GM21723 (cell line): ENCODE data around the gene HTR1E.
"Not testable (repeated sequence)": the region's sequence is repeated elsewhere in the genome, so short reads cannot be mapped to it uniquely, and the experiment has no call there.

Source experiments
- ATAC-seq: cut with Tn5 transposase; IDR thresholded peaks from one replicate; pipeline ENCODE4 v1.9.1; 2021; ENCODE audit warnings: mild to moderate bottlenecking, moderate library complexity; ENCODE audit not compliant: unreplicated experiment

The HTR1E gene

GRCh38 chr6:86937219-86938079, at the start of gene HTR1E:
HTR1E (plus strand) TSS chr6:86937528; CDS start chr6:87015335, 77,807 bp downstream.
- peak; percentile 82 for ATAC-seq

- no peak for ATAC-seq
Observed at GRCh38 chr6:86888301-86888700, 49.0 kb upstream of the HTR1E start.

DNA sequence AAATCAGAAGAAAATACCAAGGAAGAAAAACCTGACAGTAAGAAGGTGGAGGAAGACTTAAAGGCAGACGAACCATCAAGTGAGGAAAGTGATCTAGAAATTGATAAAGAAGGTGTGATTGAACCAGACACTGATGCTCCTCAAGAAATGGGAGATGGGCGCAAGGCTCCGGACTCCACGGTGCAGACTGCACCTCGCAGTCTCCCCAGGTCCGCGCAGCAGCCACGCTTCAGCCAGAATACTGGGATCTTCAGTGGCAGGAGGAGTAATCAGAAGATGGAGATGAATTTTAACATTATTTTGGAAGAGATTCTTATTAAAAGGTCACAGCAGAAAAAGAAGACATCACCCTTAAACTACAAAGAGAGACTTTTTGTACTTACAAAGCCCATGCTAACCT, 40.1 kb upstream of the HTR1E start:
- not testable (repeated sequence) for ATAC-seq

DNA sequence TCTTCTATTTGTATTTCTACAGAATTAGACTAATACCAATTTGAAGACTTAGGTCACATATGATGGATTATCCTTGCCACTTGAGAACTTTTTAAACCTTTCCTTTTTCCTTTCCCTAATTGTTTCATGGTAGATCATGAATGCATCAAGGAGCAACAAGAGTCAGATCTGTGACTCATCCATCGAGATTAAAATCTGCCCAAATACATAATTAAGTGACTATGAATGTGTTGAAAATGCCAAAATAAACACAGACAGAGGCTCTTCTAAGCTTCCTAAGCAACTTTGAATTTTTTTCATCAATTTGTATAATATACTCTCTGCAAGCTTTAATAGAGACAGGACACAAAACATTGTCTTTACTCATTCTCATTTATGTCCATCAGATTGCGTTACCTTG, 23.5 kb upstream of the HTR1E start:
- ATAC-seq = no peak

DNA sequence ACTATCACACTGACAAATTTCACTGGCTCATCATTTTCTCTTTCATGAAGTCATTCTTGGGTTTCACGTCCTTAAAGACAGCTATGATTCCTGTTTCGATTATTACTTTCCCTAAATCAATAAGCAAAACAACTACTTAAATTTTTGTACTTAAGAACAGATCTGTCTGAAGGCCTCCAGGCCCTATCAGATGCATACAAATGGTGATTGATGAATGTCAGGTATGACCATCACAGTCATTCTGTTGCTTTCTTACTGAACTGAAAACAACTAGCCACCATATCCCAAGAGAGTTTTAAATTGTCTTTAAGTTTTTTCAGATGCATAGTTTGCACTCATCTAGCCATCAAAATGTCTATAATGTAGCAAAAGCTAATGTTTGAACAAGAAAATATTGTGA, 20.9 kb upstream of the HTR1E start:
- no peak for ATAC-seq

GRCh38 chr6:86927138-86927537, 10.2 kb upstream of the HTR1E start:
- not testable (repeated sequence) for ATAC-seq

DNA sequence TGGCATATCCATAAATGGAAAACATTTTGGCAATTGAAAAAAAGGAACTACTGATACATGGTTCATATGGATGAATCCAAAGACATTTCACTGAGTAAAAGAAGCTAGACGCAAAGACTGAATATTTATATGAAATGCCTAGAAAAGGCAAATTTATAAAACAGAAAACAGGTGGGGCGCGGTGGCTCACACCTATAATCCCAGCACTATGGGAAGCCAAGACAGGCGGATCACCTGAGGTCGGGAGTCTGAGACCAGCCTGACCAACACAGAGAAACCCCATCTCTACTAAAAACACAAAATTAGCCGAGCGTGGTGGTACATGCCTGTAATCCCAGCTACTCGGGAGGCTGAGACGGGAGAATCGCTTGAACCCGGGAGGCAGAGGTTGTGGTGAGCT, 9.5 kb upstream of the HTR1E start:
- ATAC-seq = not testable (repeated sequence)

DNA sequence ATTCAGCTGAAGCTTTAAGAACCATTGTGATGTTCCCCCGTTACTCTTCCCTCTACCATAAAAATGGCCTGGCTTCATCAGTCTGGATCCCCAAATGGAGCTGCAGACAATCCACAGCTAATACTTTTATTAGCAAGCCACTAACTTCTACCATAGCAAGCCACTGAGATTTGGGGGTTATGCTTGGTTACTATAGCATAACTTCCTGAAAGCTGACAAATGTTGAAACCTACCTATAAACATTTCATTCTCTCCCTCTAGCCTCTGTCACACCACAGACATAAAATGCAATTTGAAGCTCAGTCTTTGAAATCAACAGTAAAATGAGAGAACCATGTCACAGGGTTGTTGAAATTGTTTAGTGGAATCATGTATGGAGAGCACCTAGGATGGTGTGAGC, 3.0 kb upstream of the HTR1E start:
- ATAC-seq = no peak

GRCh38 chr6:86936834-86937218, 502 bp upstream of the HTR1E start:
- ATAC-seq = no peak

DNA sequence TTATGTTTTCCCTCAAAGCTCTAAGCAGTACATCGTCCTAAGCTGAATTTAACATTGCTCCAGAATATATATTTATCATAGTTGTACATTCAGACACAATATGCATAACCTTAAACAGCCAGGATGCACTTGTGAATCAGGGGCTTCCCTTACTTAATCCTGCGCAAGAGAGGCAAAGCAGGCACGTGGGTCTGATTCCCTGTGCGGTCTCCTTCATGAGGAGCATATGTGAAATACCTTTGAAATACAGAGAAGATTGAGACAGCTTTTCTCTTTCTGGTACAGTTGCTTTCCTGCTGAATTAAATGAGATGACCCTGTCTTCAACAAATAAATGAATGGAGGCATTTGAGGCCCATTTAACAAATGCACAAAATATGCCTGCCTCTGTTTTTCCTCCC, 1.5 kb downstream of the HTR1E start:
- no peak for ATAC-seq

DNA sequence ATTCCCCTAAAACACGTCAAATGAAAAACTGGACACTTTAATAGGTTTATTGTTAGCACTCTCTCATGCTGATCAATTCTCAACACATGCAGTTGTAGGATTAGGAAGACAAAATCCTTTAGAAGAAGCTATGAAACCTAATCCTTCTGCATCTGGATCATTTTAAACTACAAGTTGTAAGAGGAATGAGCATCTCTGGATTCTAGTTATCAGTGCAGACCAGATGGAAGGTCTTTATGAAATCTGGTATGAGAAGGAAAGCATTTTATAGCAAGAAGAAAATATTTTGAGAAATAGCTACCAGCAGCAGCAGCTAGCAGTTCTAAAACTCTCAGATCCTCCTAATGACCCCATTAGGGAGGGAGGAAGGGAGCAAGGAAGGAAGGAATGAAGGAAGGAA, 4.1 kb downstream of the HTR1E start:
- ATAC-seq = no peak

- no peak for ATAC-seq
Observed at GRCh38 chr6:86942769-86943516, 5.6 kb downstream of the HTR1E start.

- ATAC-seq = no peak
Observed at GRCh38 chr6:86943819-86944407, 6.6 kb downstream of the HTR1E start.

- ATAC-seq = no peak
Observed at GRCh38 chr6:86949771-86950170, 12.4 kb downstream of the HTR1E start.

- ATAC-seq = no peak
Observed at GRCh38 chr6:86952991-86953390, 15.7 kb downstream of the HTR1E start.

DNA sequence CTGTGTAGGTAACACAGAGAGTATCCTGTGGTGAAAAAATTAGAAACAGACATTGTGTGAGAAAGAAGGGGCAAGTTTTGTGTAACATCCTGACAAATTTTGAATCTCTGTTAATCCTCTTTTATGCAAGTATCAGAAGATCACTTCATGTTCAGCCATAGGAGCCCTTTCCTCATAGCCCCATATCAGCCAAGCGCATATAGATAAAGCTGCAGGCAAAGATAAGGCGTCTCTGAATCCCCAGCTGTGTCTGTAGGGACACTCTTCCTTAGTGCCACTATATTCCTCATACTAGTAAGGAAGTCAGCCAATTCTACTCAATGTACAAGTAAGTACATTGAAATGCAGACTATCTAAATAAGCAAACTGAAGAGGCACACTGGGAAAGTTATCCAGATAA, 22.3 kb downstream of the HTR1E start:
- no peak for ATAC-seq

DNA sequence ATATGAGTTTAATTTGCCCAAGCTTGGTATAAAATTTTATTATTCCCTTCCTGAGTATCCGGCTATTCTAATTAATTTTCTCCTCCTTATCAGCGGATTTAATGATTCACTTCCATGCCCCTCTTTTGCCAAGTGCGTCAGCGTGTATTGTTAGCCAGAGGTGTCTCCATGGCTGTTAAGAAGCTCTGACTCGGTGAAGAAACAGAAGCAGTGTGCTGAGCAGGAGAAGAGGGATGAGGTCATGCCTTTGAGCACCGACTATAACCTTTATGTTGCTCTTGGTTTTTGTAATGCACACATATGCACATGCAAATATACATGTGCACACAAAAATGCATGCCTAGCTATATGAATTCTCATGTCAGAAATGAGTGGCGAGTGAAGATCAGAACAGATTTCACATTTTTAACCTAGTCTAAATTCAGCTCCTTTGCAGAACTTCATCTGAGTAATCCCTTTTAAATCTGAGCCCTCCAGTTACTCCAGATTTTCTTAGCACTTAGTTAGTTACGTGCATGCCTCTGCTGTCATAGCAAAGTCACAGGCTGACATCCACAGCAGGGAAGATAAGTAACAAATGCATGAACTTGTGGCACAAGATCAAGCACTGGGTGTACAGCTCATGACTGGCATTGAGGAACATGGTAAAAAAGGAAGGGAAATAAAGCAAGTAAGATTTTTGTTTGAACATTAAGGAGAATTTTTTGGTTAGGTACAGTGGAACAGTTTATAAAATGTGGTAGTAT, 24.3 kb downstream of the HTR1E start:
- ATAC-seq = no peak

DNA sequence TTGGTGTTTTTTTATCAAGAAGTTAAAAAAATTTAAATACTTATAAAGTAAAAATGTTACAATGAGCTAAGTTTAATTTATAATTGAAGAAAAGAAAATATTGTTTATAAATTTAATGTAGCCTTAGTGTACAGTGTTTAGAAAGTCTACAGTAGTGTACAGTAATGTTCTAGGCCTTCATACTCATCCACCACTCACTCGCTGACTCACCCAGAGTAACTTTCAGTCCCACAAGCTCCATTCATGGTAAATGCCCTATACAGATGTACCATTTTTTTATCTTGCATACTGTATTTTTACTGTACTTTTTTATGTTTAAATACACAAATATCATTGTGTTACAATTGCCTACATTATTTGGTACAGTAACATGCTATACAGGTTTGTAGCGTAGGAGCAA, 26.0 kb downstream of the HTR1E start:
- no peak for ATAC-seq

GRCh38 chr6:86964029-86964579, 26.8 kb downstream of the HTR1E start:
- ATAC-seq = no peak

- no peak for ATAC-seq
Observed at GRCh38 chr6:86966271-86966670, 28.9 kb downstream of the HTR1E start.

DNA sequence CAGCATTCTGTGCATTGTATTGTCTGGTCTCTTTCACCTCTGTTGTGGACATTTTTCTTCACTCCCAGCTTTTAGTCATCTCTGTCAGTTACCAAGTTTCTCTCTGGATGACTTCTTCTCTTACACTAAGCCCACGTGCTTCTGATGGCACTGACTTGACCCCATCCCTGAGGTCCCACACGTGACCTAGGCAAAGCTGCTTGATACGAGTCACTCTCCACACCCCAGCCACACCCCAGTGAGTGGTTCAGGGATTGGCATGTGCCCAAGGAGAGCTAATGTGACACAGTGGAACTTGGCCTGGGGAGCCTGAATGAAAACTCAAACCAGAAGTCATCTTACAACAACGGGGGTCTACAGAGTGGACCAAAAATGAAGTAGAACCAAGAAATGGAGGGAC, 32.2 kb downstream of the HTR1E start:
- ATAC-seq = no peak
